ENCODE data around the gene GRIK4. TPM values are rescaled to one million over a fixed set of nuclear protein-coding genes. Genes with fewer than 3 reads are reported as not detected.

GRIK4 gene
- total and polyA plus RNA-seq, 2 donors (not counting 3 experiments of a cell fraction or from before 2014, with no cell fraction given) = 0.81 to 1.6 TPM

GRCh38 chr11:120594746-120595145 is 83.2 kb downstream of the GRIK4 start:
- no peak for FAIRE-seq
- no peak overlapping the region for H3K9ac ChIP-seq (replicated peaks; ENCODE audit: extremely low read depth, insufficient read depth, low read length)
- H4K20me1 ChIP-seq (replicated peaks; ENCODE audit: control insufficient read depth, extremely low read depth, insufficient read depth, low read length) = no peaks in the 10 kb centered on the region
- no peak overlapping the region for H3K4me2 ChIP-seq (ENCODE audit: insufficient read depth, low read length)
- no peak for TF ChIP-seq POLR2A (IDR thresholded peaks at IDR 0.05; ENCODE audit: low read depth, low read length)
- no peak for TF ChIP-seq EZH2 (IDR thresholded peaks at IDR 0.05; ENCODE audit: borderline replicate concordance, low read depth, low read length, severe bottlenecking)
- TF ChIP-seq POLR2AphosphoS5 (IDR thresholded peaks at IDR 0.05; ENCODE audit: insufficient read depth, low read depth, low read length) = no peak
- no peak for TF ChIP-seq CTCF (IDR thresholded peaks at IDR 0.05; ENCODE audit: extremely low read depth in 1 of 2, insufficient read depth in 1 of 2, low read depth in 1 of 2, low read length in 2 of 2)
- TF ChIP-seq GATA2 (IDR thresholded peaks at IDR 0.05; ENCODE audit: insufficient read depth, insufficient read length, low read depth, low read length) = no peak
- no peak for TF ChIP-seq JUN (IDR thresholded peaks at IDR 0.05; ENCODE audit: borderline replicate concordance, insufficient read depth, insufficient read length, low read depth)
- no peak for TF ChIP-seq MYC (IDR thresholded peaks at IDR 0.05; ENCODE audit: low read depth, low read length)
- TF ChIP-seq MAX (IDR thresholded peaks at IDR 0.05; ENCODE audit: insufficient read depth, insufficient read length) = no peak
- TF ChIP-seq FOS (IDR thresholded peaks at IDR 0.05; ENCODE audit: borderline replicate concordance, insufficient read depth, low read length) = no peak
- no peak overlapping the region for H2AFZ ChIP-seq (ENCODE audit: low read depth, low read length)
- BruUV-seq (replicated peaks) = no TSS peak
- no peaks in the 10 kb centered on the region for H3K4me1 ChIP-seq (ENCODE audit: control insufficient read depth, extremely low read depth, insufficient read depth, low read length)
- POLR2A ChIA-PET = no interaction called here
- no peak for DNase-seq (ENCODE audit: low read depth, low spot score)
- no peaks in the 10 kb centered on the region for H3K36me3 ChIP-seq (ENCODE audit: control insufficient read depth in 2 of 2, extremely low read depth in 1 of 2, insufficient read depth in 2 of 2, low read length in 2 of 2)
- H3K27me3 ChIP-seq (ENCODE audit: control insufficient read depth in 2 of 2, insufficient read depth in 2 of 2, low read length in 2 of 2) = no peaks in the 10 kb centered on the region
- no peaks in the 10 kb centered on the region for H3K9me3 ChIP-seq (replicated peaks; ENCODE audit: control insufficient read depth, insufficient read depth, low read length)
- H3K79me2 ChIP-seq (ENCODE audit: control insufficient read depth, insufficient read depth, low read length) = no peaks in the 10 kb centered on the region
- intact Hi-C loops (cut with micrococcal nuclease) = no loop called here
- no peaks in the 10 kb centered on the region for H3K9me1 ChIP-seq (replicated peaks; ENCODE audit: control insufficient read depth, extremely low read depth, insufficient read depth, low read length)
- no peak overlapping the region for H3K27ac ChIP-seq (ENCODE audit: insufficient read depth, low read depth, low read length)
- CTCF ChIA-PET = no interaction called here
- H3K4me3 ChIP-seq (replicated peaks in 1 of 3; ENCODE audit: insufficient read depth in 1 of 3, low read depth in 1 of 3, low read length in 3 of 3) = no peak overlapping the region
- dilution Hi-C loops (cut with MboI; ENCODE audit: extremely low pct_ligation_motif_present, low sequenced_read_pairs) = no loop called here
